ENCODE measurements around the gene IGFL3.

IGFL3 gene

DNA sequence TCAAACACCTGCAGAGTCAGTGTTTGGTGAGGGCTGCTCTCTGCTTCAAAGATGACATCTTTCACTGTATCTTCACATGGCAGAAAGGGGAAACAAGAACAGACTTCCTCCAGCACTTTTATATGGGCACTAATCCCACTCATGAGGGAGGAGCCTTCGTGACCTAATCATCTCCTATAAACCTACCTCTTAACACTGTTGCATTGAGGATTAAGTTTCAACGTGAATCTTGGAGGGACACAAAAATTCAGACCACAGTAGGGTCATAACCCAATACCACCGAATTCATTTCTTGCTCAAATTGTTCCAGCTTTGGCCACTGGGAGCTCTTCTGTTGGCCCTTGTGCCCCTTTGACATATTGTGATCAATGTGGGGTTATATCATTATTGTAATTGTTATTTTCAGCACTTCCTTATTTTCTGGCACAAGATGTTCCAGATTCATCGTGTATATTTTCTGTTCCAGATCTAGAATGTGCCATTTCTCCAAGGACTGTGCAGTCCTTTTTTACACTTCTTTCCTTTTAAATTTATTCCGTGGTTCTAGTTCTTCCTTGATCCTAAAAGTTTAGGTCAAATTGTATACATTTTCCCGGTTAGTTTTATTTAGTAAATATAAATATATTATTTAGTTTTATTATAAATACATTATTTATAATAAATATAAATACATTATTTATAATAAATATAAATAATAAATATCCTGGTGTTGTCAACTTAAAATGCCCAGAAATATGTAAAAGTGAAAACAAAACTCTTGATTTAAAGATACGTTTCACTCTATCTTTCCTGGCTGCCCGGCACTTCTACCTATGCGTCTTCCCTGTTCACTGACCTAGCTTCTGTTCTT, 48.2 kb downstream of the IGFL3 start:
- DNase-seq: no peak

- DNase-seq: no peak
These were observed 51.1 kb downstream of the IGFL3 start for GRCh38 chr19:46073268-46073922.

Measured in activated CD8-positive, alpha-beta memory T cell treated with anti-CD3 and anti-CD28 coated beads, Interleukin-2, amount 50 U/mL, for 48 hours (primary cell).